GM19025 (cell line): ENCODE data around the gene BASP1.

Experiments used
- ATAC-seq: cut with Tn5 transposase; IDR thresholded peaks from one replicate; pipeline ENCODE4 v1.9.1; 2021; ENCODE audit warnings: mild to moderate bottlenecking, low read depth, moderate library complexity; ENCODE audit not compliant: unreplicated experiment

BASP1 gene, protein sequence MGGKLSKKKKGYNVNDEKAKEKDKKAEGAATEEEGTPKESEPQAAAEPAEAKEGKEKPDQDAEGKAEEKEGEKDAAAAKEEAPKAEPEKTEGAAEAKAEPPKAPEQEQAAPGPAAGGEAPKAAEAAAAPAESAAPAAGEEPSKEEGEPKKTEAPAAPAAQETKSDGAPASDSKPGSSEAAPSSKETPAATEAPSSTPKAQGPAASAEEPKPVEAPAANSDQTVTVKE

DNA sequence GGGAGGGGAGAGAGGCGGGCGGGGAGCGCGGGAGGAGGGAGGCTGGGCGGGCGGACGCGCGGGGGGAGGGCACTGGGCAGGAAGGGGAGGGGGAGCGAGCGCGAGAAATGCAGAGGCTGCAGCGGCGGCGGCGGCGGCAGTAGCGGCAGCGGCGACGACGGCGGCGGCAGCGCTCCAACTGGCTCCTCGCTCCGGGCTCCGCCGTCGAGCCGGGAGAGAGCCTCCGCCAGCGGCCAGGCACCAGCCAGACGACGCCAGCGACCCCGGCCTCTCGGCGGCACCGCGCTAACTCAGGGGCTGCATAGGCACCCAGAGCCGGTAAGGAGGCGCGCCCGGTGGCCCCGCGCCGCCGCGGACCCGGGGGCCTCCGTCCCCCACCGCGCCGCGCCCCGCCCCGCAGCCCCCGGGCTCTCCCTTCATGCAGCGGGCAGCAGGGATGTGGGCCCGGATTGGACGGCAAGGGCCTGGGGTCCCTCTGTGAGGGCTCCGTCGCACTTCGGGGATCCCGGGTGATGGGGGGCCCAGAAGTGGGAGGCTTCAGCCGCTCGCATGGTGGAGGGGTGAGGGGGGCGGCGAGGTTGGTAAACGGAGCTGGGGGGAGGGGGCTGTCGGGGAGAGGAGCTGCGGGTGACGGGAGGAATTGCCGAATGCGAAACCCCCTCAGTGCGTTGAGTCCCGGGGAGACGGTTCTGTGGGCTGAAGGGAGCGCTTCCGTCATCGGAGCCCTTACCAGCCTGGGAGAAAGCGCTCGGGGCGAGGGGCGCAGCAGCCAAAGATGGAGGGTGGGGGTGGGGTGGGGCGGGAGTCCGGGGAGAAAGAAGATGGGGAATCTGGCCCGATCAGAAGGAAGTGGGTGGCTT lies at the start of gene BASP1:
TSS of gene BASP1 (plus strand) at position 139 of the 860 bp plus-strand sequence. CDS start 57,586 bp downstream, outside the sequence.
- ATAC-seq = peak; percentile 37

DNA sequence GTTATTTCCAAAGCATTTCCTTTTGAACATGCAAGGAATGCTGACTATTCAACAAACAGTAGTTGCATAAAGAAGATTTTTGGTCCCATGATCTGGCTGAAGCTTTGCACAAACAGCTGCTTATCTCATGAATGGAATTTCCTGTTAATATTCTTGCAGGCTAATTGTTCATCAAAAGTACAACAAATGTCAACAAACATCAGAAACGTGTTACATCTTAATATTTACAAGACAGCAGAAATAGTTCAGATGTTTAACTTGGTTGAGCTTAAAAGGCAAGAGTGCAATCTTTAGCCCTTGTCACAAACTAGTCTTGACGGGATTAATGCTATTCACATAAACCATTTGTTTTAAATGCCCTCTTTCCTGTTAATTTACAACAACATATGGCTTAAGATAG lies 47.9 kb upstream of the BASP1 start:
- ATAC-seq = no peak

DNA sequence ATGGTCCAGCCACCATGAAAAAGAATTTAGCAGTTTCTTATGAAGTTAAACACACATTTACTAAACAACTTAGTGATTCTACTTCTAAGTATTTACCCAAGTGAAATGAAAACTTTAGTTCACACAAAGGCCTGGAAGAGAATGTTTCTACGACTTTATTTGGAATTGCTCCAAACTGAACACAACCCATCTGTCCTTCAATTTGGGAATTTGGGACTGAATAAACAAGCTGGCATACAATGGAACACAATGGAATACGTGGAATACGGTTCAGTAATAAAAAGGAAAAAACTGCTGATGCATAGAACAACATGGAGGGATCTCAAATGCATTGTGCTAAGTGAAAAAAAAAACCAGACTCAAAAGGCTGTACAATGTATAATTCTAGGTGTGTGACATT lies 44.6 kb upstream of the BASP1 start:
- ATAC-seq = no peak

DNA sequence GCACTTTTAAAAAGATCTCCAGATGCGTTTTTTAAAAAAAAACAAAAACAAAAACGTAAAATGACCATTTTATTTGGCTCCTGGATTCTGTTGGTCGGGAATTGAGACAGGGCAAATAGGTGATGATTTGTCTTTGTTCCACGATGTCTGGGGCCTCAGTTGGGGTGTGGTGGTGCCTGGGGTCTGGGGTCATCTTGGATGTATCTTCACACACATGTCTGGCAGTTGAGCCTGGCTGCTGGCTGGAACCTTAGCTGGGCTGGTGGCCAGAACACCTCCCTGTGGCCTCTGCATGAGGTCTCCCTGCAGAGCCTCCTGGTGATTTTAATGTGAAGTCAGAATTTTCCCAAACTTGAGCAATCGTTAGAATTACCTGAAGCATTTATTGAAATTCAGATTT lies 42.5 kb upstream of the BASP1 start:
- no peak for ATAC-seq

DNA sequence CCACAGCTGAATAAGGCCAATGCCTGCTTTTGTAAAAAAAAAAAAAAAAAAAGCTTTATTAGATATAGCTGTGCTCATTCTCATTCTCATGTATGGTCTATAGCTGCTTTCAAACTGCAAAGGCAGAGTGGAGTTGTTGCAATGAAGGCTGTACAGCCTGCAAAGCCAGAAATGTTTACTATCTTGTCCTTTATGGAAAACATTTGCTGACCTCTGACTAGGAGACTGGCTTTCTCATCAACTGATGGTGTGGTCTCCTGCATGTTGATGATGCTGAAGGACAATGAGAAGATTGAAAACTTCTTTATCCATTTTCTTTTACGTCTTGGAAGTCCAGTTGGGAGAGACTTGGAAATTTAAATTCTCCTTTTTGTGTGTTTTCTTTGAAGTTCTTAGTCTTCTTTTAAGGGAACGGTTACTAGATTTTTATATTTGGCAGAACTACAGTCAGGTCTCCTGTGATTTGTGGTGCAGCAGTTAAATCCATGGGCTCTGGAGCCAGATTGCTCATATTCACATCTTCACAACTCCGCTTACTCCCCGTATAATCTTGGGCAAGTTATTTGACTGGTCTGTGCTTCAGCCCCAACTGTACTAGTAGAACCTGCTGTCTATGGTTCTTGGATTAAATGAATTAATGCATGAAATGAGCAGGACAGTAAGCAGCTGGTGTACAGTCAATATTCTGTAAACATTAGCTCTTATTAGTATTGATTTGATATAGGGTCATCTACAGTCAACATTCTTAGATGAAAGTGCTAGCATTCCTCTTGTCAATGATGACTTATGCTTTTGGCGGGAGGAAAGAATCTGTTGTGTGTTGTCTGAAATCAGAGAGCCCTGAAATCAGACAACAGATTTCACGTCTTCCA lies 39.7 kb upstream of the BASP1 start:
- no peak for ATAC-seq

DNA sequence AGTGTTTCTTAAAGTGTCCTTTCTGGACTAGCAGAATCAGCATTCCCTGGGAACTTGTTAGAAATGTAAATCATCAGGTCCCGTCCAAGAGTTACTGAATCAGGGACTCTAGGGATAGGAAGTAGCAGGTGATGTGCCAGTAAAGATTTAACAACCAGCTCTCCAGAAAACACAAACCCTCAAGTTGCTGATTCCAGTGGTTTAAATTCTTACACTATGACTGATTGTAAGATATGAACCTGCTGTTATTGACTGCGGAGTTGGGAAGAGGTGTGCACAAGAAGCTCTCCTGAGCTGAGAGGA lies 39.1 kb upstream of the BASP1 start:
- no peak for ATAC-seq

DNA sequence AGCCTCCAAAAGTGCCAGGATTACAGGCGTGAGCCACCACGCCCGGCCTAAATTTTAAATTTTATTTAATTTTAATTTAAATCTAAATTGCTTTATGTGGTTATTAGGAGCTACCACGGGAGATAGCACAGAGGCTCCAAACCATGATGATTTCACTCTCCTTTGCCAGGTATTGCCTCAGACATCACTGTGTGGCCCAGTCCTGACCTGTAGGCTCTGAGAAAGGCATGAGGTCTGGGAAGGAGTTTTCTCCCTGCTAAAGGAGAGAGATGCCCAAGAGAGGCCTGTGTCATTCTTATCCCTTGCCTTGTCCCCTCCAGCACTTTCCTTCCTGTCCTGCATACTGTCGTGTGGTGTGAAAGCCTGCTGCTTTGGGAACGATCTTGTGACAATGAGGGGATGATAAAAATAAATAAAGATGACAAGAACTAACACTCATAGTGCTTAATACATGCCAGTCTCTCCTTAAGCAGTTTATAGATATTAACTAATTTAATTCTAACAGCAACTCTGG lies 37.0 kb upstream of the BASP1 start:
- ATAC-seq = no peak

DNA sequence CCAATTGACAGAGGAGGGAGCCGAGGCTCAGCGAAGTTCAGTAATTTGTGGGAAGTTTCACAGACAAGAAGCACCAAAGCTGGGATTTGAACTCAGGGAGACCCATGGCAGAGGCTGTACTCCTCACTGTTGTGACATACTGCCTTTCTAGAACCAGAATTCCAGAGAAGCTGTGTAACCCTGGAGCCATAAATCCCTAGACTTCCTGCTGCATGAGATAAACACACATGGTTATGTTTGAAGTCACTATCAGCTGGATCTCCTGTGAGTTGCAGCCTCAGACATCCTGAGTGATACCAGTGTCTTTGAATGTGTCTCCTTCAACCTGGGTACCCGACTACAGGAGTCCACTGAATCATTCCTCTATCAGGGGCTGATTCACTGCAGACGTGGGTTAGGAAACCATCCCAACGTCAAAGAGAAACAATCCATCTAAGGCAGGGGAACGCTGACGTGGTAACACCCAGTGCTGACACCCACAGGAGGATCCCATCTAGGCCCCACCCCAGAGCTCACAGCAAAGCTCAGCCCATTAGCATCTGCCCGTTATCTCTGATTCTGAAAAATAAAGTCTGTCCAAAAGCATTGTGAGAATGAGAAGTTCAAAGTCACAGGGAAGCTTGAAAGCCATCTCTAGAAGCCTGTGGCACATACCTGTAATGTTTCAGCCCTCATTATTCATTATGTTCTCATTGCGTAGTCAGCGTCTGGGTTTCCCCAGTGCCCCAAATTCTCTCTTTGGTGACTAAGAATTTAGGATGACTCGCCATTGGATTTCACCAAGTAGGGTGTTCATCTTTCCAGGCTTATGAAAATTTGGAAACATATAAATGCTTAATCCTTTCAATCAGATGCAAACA lies 36.3 kb upstream of the BASP1 start:
- no peak for ATAC-seq

DNA sequence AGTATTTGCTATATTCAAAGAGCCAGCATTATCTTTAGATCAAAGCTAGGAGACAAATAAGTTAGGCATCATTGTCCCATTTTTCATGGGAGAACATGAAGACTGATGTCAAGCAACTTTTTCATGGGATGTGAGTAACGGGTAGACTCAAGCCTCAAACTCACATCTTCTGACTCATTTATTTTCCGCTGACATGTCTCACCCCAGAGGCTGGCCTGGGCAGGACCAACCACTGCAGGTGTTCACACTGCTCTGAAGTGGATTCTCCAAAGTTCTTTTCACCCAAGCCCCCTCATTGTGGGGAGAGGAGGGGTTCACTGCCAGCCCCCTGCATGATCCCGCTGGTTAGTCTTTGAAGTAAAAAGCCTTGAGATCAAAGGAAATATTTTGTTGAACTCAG lies 34.9 kb upstream of the BASP1 start:
- no peak for ATAC-seq

DNA sequence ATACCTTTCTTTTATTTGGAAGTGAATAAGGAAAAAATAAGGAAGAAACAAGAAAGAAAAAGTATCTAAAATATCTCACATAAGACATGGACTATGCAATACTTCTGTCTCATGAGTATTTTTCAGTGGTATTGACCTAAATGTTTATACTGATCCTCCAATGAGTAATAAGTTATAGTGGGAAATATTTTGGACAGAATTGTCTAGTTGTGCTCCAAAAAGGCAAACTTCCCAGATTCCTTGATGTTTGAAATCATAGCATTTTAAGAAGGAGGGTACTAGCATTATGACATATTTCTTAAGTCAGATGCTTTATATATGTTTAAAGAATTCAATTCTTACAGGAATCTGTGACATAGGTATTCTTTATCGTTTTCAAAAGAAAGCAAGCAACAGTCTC lies 34.5 kb upstream of the BASP1 start:
- ATAC-seq = no peak

DNA sequence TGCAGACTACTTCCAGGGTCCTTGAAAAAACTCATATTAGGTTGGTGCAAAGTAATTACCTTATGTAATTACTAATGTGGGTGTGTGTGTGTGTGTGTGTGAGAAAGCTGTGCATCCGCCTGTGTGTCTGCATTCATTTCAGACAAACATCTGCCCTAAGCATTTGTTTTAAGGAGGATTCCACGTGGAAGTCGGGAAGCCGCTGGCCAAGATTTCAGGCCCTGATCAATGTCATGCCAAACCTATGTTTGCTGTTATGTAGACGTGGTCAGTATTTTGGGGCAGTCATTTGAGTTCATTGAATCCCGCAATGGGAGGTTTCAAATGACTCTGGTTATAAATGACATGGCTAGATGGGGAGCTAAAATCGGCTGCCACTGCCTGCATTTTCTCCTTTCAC lies 33.6 kb upstream of the BASP1 start:
- no peak for ATAC-seq

DNA sequence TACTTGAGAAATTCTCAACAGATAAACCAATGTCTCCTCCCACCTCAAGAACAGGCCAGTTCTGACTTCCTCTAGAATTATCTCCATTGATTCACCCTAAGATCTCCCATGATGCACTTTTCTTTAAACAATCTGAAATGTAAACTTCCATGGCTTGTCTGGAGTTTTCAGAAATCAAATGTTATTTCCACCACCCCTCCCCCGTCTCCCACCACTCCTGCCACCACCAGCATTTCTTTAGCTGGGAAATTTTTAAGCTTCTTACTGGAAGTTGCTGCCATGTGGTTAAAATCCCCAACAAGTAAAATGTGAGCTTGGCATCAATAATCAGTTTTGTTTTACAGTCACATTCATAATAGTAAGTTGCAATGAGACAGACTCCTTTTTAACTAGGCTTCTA lies 32.8 kb upstream of the BASP1 start:
- no peak for ATAC-seq

DNA sequence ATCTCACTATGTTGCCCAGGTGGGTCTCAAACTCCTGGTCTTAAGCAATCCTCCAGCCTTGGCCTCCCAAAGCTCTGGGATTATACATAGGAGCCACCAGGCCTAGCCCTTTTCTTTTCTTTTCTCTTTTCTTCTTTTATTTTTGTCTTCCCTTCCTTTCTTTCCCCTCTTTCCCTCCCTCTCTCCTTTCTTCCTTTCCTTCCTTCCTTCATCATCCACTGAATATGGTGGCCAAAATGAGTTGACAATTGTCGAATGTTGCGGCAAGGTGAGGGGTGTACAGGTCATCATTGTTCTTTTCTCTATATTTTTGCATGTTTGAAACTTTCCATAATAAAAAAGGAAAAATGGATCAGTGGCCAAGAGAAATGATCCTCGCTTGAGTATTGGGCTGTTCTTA lies 32.1 kb upstream of the BASP1 start:
- ATAC-seq = no peak

DNA sequence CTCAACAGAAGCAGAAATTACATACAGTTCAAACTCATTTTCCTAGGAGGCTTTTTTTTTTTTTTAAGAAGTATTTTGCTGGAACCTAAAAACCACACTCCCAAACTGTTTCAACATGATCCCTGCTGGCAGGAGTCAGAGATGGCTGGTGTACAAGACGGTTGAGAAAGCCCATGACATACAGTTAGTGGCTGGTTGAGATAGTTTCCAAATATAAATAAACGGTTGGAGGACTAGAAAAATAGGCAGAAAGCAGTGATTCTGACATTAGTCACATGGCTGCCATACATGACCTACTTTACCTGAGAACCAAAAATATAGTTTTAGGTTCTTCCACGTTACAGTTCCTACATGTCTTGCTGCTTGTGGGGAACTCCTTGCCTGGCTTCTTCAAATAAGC lies 31.7 kb upstream of the BASP1 start:
- ATAC-seq = no peak

DNA sequence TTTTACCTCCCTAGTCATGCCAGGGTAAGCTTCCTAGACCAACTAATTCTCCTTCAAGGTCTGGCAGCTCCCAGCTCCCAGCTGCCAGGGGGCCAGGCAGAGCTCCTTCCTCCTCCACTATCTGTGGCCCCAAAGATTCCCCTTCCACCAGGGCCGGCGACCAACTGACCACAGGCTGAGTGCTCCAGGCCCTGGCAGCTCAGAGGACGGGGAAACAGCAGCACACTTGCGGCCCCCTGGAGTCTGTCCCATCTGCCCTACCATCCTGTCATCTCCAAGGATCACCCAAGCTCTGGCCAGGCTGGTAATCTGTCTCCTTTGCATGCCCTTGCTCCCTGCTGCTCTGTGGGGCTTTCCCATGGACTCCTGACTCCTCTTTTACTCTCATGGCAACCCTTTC lies 31.2 kb upstream of the BASP1 start:
- ATAC-seq = no peak

DNA sequence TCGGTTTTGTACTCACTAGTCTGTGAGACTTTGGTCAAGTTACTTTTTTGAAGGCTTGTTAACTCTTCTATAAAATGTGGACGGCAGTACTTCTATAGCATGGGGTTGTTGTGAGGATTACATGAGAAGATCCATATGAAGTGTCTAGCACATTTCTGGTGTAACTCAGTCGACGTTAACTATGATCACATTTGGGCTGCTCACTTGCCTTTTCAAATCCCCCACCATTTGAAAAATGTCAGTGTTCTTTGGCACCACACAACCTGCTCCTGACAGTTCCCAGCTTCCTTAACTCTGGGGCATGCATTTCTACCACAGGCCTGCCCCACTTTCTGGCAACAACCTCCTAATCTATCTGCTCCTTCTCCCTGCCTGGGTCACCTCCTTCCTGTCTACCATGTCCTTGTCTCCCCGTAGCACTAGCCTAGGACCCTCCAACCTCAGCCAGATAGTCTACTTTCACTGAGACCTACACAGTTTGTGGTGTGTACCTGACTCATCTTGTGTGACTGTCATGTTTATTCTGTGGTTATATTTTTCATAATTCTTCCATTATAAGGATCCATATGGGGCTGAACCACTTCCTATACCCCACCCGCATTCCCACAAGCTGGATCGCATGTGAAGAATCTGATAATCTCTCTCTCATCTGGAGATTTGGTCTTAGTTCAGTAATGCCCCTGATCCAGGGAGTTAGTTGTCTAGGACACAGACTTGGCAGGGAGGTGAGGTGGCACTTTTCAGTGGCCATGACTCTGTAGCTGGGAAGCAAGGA lies 30.2 kb upstream of the BASP1 start:
- ATAC-seq = no peak

DNA sequence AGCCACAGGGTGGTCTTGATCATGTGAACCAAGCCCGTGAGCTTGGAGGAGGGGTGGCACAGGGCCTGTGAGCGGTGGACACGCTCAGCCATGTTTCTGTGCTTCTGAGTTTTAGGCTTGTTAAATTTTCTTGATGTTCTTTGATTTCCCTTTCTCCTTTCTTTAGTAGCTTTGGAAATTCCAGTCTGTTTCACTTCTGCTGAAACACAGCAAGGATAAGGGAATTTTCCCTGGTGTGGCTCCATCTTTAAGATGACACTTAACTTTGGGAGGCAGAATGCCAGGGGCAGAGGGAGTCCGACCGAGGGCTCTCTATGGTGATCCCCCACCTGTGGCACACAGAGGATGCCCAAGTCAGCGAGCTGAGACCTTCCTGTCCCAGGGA lies 29.7 kb upstream of the BASP1 start:
- ATAC-seq = no peak

DNA sequence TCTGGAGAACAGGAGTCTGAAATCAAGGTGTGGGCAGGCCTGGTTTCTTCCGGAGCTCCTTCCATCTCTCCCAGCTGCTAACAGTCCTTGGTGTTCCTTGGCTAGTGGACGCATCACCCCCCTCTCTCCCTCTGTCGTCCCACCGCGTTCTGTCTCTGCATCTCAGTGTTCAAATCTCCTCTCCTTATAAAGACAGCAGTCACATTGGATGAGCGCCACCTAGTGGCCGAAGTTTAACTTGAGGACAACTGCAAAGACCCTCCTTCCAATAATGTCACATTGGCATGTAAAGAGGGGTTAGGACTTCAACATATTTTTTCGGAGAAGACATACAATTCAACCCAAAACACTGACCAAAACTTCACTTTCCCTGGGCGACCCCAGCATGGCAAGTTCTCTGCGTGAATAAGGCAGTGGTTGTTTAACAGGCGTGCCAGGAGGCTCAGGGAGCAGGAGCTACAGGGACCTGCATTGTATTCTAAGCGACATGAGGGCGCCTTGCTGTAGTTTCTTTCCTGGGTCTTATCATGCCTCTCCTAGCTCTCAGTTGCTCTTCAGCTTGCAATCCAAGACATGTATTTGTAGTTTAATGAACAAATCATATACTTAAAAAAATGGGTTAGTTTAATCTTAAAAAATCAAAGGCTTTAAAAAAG lies 27.9 kb upstream of the BASP1 start:
- ATAC-seq = no peak

DNA sequence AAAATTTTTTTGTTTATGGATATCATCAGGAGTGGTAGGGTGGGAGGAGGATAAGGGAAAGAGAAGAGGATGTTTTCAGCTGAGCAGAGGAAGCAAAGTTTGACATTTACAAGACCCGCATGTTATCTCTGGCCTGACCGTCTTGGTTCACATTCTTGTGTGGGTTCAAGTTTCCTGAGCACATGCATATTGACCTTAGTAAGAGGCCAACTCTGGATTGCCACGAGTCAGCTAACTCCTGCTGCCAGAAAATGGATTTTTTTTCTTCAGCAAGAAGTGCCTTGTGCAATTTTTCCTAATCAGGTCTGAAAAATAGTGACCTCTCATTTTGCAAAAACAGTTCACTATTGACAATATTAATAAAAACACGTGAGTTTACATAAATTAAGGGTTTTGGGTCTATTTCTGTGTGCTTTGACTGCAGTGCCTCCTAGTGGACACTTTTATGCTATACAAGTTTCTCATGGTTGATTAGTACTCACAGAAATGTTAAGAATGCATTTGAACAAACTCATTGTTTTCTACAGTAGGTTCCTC lies 27.1 kb upstream of the BASP1 start:
- no peak for ATAC-seq
